Aorta (tissue), 5 donors: ENCODE measurements around the gene BRI3. TPM values are rescaled to one million over a fixed set of nuclear protein-coding genes. Genes with fewer than 3 reads are reported as not detected.
A peak's percentile ranks its signal among the peaks of the same experiment; 100 is the strongest.

Experiments used
- ATAC-seq: fragments of 200-7000 bp; cut with Tn5 transposase; one replicate; pipeline ENCODE4 v1.9.1; 2022; ENCODE audit warnings: moderate library complexity; ENCODE audit not compliant: low FRiP score
- DNase-seq, 2 donors: peaks; one replicate each; pipeline ENCODE4 v3.0.0-alpha.2; 2020
- H3K27ac ChIP-seq, 2 donors: one replicate each; pipeline ENCODE4 v1.5.1; 2013; ENCODE audit warnings: low read length in 2 of 2, mild to moderate bottlenecking in 2 of 2, moderate library complexity in 2 of 2, control low read depth in 1 of 2, inconsistent platforms in 1 of 2, low read depth in 1 of 2
- H3K27me3 ChIP-seq, 2 donors: one replicate each; pipeline ENCODE4 v1.6.1; 2013; ENCODE audit warnings: control low read depth in 1 of 2, low read length in 1 of 2, mild to moderate bottlenecking in 1 of 2, moderate library complexity in 1 of 2; ENCODE audit not compliant: insufficient read depth in 2 of 2, control insufficient read depth in 1 of 2
- H3K36me3 ChIP-seq, 2 donors: one replicate each; pipeline ENCODE4 v1.6.1; 2013; ENCODE audit warnings: control low read depth in 1 of 2, low read length in 1 of 2, mild to moderate bottlenecking in 1 of 2; ENCODE audit not compliant: insufficient read depth in 2 of 2, control insufficient read depth in 1 of 2
- H3K4me1 ChIP-seq, 2 donors: one replicate each; pipeline ENCODE4 v1.6.1; 2013; ENCODE audit warnings: low read length in 2 of 2, control low read depth in 1 of 2, mild to moderate bottlenecking in 1 of 2, moderate library complexity in 1 of 2; ENCODE audit not compliant: insufficient read depth in 2 of 2, control insufficient read depth in 1 of 2
- H3K4me3 ChIP-seq, 2 donors: one replicate each; pipeline ENCODE4 v1.5.1; 2013; ENCODE audit warnings: low read length in 2 of 2, control low read depth in 1 of 2, mild to moderate bottlenecking in 1 of 2
- H3K9me3 ChIP-seq: one replicate; pipeline ENCODE4 v1.6.1; 2013; ENCODE audit warnings: mild to moderate bottlenecking, low read length; ENCODE audit not compliant: control insufficient read depth
- WGBS, 2 donors: extraction: QIAGEN DNeasy Blood & Tissue Kit; methylation state at CpG; one replicate each; pipeline ENCODE4 v1.1.7; 2013; 5-methylcytosine and 5-hydroxymethylcytosine counted together
- intact Hi-C, 2 donors: fragments of 100-400 bp; cut with DNase I; formaldehyde crosslinking; loops; one replicate each; pipeline versions ENCODE4 v1.14.2 to v1.15.0; 2022
- polyA plus RNA-seq, 2 donors: library from polyadenylated mRNA; stranded (reverse); fragments of 200-250 nt; gene quantifications; one replicate each; pipeline ENCODE4 v1.2.3, GENCODE V29; 2013
- total RNA-seq, 2 donors: library from RNA; stranded (reverse); fragmentation: NEBNext Ultra II Directional; extraction: Animal tissue kit (Norgen Biotek cat#: 25700); gene quantifications; one replicate each; pipeline ENCODE4 v1.2.1, GENCODE V29; 2021
- donor health status: healthy with polysubstance abuse.
- donor health status: Bipolar disorder and iron deficiency.
- donor health status: DM: no; HTN: no; CAD: no.
- donor health status: DM: no; HTN: no; CAD: no.
- donor health status: DM: yes; HTN: yes; CAD: no.

The BRI3 gene
- total and polyA plus RNA-seq, 4 donors, result 155 to 295 (median 192) TPM

DNA sequence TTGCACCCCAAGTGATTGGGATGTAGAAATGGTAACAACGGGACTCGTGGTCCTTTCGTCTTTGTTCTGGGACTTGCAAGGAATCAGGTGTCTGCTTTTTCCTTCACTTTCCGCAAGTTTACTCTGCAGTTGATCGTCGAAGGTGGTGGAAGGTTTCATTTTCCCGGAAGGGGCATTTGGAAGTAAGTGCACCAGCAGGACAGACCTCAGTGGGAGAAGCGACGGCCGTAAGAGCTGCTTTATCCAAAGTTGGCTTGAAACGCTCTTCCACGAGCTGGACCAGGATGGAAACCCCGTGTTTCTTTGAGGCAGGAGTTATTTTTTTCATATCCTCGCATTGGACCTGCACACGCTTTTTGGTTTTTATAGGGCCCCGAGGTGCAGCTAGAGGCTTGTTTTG, 1.2 kb downstream of the BRI3 start:
- Histone ChIP-seq H3K27me3 (no peaks in the 10 kb centered on the region), H3K27ac (peak overlapping the region; percentile 12 to 57), H3K9me3 (no peaks in the 10 kb centered on the region), H3K4me1 (peaks cover 0 to 4% of the 10 kb centered on the region in 2 donors), H3K4me3 (peak overlapping the region; percentile 85 to 96), H3K36me3 (no peaks in the 10 kb centered on the region)
- ATAC-seq (no peak), DNase-seq (no peak)
- intact Hi-C loops, result loop anchor here in 1 of 2 donors (10.0 kb wide), 2 partner anchors 132 to 592 kb away; partner anchors contain the start of genes TMEM130 and TRRAP
- 36 to 38% methylated on average over 16 of the region's 16 CpGs for WGBS, 2 donors

DNA sequence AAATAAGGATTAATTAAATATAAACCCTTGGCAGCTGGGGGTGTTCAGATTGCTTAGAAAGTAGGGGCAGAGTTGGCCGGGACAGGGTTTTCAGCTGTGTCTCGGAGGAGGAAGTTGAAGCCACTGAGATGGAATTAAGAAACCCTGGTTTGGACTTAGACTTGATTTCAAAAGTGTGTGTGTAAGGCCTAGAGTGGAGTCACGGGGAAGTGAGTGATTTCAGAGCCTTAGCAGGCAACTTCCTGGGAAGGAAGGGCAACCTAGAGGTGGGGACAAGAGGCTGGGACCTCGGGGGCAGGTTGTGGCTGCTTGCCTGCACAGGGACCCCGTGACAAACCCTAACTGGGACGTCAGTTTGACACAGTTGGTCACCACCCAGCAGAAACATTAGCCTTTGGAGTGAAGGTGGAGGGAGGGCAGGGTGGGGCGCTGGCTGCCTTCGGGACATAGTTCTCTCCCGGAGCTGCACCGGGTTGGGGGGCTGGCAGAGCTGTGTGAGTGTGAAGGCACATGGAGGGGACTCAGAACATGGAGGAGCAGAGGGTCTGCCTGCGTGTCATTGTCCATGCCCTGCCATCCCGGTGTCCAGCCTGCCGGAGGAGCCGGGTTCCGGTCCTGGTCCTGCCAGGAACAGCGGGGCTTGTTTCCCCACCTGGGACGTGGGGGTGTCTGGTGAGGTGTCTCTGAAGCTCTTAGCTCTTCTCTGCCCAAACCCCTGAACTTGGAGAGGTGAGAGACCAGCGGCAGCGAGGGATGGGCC, 1.8 kb downstream of the BRI3 start:
- intact Hi-C loops, result loop anchor here in 1 of 2 donors (10.0 kb wide), 2 partner anchors 131 to 591 kb away; partner anchors contain the start of genes TMEM130 and TRRAP
- Histone ChIP-seq H3K4me1 (peaks cover 0 to 4% of the 10 kb centered on the region in 2 donors), H3K4me3 (peak overlapping the region; percentile 8 to 85), H3K9me3 (no peaks in the 10 kb centered on the region), H3K27ac (peak overlapping the region in 1 of 2 donors; percentile 15), H3K27me3 (no peaks in the 10 kb centered on the region), H3K36me3 (no peaks in the 10 kb centered on the region)
- peak; percentile 2 for ATAC-seq
- WGBS, 2 donors, result 49 to 50% methylated on average over 19 of the region's 19 CpGs
- peak in 1 of 2 donors; percentile 81 for DNase-seq

DNA sequence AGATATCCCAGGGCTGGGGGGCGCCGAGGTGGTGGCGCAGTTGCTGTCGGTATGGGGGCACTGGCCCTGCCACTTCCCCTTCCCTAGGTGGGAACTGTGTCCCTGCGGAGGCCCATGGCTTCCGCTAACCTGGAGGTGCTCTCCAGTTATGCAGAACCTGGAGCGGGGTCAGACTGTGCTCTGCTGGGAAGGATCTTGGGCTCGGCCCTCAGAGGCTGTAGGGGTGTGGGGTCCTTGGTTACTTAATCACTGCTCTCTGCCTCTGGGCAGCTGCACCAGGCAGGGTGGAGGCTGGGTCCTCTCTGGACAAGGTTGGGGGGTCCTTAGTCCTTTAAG, 2.4 kb downstream of the BRI3 start:
- DNase-seq, result no peak
- Histone ChIP-seq H3K4me3 (peak overlapping the region in 1 of 2 donors; percentile 6), H3K27ac (peak overlapping the region in 1 of 2 donors; percentile 15), H3K27me3 (no peaks in the 10 kb centered on the region), H3K9me3 (no peaks in the 10 kb centered on the region), H3K4me1 (peaks cover 0 to 4% of the 10 kb centered on the region in 2 donors), H3K36me3 (no peaks in the 10 kb centered on the region)
- ATAC-seq, result no peak
- 77 to 80% methylated on average over 8 of the region's 8 CpGs for WGBS, 2 donors
- intact Hi-C loops, result loop anchor here (2.0 to 10.0 kb wide), 3 partner anchors 31 to 591 kb away; partner anchors contain the start of genes TECPR1 (in 1 of the 2), TMEM130 (in 1 of the 2) and TRRAP (in 1 of the 2)

DNA sequence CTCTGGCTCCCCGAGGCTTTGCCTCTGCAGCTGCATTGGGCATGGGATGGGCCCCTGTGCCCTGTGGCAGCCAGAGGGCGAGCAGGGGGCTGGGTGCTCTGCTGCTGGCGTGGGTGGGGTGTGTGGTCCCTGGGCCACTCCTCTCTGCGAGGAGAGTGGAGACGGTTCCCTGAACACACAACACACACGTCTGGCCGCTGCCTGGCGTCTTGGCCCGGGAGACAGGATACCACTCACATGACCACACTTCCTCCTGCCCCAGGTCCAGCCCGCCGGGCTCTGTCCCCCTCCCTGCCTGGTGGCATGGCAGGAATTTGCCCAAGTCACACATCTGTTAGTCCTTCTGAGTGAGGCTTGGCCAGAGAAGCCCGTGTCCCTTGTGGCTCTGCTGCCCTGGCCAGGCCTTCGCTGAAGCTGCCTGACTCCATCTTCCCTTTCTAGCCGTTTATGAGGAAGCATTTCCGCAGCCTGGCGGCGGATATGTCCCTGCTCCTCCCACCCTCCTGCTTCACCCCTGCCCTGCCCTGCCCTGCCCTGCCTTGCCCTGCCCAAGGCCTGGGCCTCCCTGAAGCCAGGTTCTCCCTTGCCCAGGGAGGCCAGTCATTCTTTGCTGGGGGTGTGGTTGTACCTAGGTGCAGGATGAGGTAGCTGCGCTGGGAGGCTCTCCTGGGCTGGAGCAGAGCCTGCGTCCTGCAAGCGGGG, 3.0 kb downstream of the BRI3 start:
- Histone ChIP-seq H3K36me3 (no peaks in the 10 kb centered on the region), H3K4me1 (peaks cover 0 to 4% of the 10 kb centered on the region in 2 donors), H3K27ac (peak overlapping the region in 1 of 2 donors; percentile 20), H3K9me3 (no peaks in the 10 kb centered on the region), H3K27me3 (no peaks in the 10 kb centered on the region), H3K4me3 (peak overlapping the region in 1 of 2 donors; percentile 6)
- 10 to 13% methylated on average over 17 to 20 of the region's 20 CpGs for WGBS, 2 donors
- peak; percentile 73 for ATAC-seq
- DNase-seq, result peak; percentile 93 to 95
- intact Hi-C loops, result loop anchor here (2.0 to 10.0 kb wide), 3 partner anchors 32 to 590 kb away; partner anchors contain the start of genes TECPR1 (in 1 of the 2), TMEM130 (in 1 of the 2) and TRRAP (in 1 of the 2)

DNA sequence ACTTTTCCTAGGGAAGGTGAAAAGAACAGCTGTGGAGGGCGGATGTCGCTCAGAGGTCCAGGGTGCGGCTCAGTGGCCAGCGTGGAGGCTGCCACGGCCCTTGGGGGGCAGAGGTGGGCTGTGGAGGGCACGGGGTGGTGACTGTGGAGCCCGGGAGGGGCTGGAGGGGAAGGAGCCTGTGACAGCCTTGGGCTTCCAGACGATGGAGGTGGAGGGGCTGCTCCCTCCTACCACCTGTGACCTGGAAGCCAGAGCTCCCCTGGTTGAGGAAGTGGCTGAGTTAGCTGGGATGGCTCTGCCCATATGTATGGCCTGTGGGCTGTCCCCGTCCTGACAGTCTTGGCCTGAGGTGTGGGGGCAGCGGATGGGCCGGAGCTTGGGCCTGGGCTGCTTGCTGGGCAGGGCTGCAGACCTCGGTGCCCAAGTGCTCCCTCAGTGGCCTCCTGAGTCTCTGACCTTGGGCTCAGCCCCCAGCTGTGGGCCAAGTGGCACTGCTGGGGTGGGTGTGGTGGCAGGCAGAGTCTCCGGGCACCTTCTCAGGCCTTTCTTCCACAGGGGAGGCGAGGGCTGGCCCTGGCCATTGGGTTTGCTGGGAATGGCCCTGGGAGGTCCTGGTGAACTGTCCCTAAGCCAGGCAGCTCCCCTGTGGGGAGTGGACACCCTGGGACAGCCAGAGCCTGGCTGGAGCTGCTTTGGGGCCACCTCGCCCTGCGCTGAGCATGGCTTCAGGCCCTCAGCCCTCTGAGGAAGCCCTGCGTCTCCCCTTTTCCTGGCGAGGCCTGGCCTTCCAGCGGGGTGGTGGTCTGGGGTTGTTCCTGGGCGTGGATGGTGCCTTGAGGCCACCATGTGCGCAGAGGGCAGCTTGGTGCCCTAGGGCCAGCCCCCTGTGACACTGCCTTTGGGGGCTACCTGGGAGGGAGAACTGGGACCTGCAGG, 3.9 kb downstream of the BRI3 start:
- Histone ChIP-seq H3K9me3 (no peaks in the 10 kb centered on the region), H3K27ac (no peak overlapping the region), H3K4me1 (peaks cover 0 to 4% of the 10 kb centered on the region in 2 donors), H3K27me3 (no peaks in the 10 kb centered on the region), H3K36me3 (no peaks in the 10 kb centered on the region), H3K4me3 (no peak overlapping the region)
- intact Hi-C loops, result loop anchor here (2.0 to 10.0 kb wide), 3 partner anchors 33 to 589 kb away; partner anchors contain the start of genes TECPR1 (in 1 of the 2), TMEM130 (in 1 of the 2) and TRRAP (in 1 of the 2)
- ATAC-seq (no peak), DNase-seq (no peak)
- 83 to 84% methylated on average over 17 to 21 of the region's 21 CpGs for WGBS, 2 donors

DNA sequence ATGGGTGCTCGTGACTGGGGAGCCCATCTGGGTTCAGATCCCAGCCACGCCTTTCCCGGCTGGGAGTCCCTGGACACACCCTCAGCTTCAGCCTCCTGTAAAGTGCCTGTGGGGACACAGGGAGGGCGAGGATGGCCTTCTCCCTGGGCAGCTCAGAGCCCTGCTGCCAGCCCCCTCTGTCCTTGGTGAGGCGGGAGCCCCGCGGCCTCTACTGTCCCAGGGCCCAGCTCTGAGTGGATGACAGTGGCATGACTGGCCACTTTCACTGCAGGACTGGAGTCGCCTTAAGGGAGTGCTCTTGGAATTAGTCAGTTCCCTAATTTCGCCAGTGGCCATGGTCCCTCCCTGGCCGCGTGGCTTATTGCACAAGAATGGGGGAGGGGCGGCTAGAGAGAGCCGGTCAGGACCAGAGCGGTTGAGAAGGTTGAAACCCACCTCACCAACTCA, 4.6 kb downstream of the BRI3 start:
- Histone ChIP-seq H3K36me3 (no peaks in the 10 kb centered on the region), H3K27ac (no peak overlapping the region), H3K4me3 (no peak overlapping the region), H3K27me3 (no peaks in the 10 kb centered on the region), H3K4me1 (peaks cover 0 to 4% of the 10 kb centered on the region in 2 donors), H3K9me3 (no peaks in the 10 kb centered on the region)
- WGBS, 2 donors, result 70 to 81% methylated on average over 14 of the region's 14 CpGs
- intact Hi-C loops, result loop anchor here in 1 of 2 donors (10.0 kb wide), 2 partner anchors 129 to 589 kb away; partner anchors contain the start of genes TMEM130 and TRRAP
- DNase-seq, result peak; percentile 85 to 88
- ATAC-seq, result no peak

DNA sequence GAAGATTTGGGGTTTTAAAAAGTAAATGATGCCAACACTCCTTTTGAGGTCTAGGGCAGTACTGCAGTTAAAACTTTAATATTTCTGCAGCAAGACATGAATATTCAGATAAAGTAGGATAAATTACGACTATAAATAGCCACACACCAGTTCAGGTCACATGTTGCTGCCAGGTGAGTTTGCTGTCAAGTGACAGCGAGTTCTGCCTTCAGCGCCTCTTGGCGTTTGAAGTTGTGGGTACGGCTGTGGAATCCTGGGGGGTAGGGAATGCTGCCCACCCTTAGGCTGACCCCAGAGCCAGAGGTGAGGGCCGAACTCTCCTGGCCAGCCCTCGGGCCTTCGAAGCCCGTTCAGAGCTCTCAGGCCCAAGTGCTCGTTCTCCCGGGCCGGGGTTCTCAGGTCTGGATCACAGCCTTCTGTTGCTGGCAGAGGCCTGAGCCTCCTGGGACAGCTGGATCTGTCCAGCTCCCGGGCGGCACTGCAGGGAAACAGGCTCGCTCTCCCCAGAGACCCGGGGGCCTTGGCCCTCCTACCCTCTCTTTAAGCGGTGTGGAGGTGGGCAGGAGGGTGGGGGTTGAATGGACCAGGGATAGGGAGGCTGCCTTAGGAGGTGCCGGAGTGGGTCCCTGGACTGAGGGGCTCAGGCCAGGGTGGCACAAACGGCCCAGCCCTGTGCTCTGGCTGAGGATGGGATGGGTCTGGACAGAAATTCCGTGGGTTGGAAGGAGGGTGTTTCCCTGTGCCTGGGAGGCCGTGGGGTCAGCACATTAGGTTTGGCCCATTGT, 5.4 kb downstream of the BRI3 start:
- intact Hi-C loops, result loop anchor here in 1 of 2 donors (10.0 kb wide), 2 partner anchors 128 to 588 kb away; partner anchors contain the start of genes TMEM130 and TRRAP
- WGBS, 2 donors, result 33 to 35% methylated on average over 21 of the region's 21 CpGs
- Histone ChIP-seq H3K27ac (no peak overlapping the region), H3K36me3 (peaks cover 0 to 3% of the 10 kb centered on the region in 2 donors), H3K9me3 (no peaks in the 10 kb centered on the region), H3K4me3 (no peak overlapping the region), H3K27me3 (no peaks in the 10 kb centered on the region), H3K4me1 (peaks cover 0 to 4% of the 10 kb centered on the region in 2 donors)
- DNase-seq (no peak), ATAC-seq (no peak)
